GM21447 (cell line): ENCODE measurements around the gene PTPN14.

Experiments used
- ATAC-seq: cut with Tn5 transposase; IDR thresholded peaks from one replicate; pipeline ENCODE4 v1.9.1; 2021; ENCODE audit not compliant: unreplicated experiment

PTPN14 gene

GRCh38 chr1:214439352-214440119, 111.9 kb downstream of the PTPN14 start:
- peak; percentile 90 for ATAC-seq

GRCh38 chr1:214438530-214438929, 112.9 kb downstream of the PTPN14 start:
- ATAC-seq: no peak

GRCh38 chr1:214438075-214438474, 113.3 kb downstream of the PTPN14 start:
- no peak for ATAC-seq

GRCh38 chr1:214435867-214436266, 115.5 kb downstream of the PTPN14 start:
- ATAC-seq: no peak

- ATAC-seq: no peak
These were observed 119.2 kb downstream of the PTPN14 start for GRCh38 chr1:214432245-214432644.

GRCh38 chr1:214429951-214430770, 121.2 kb downstream of the PTPN14 start:
- no peak for ATAC-seq

- peak; percentile 97 for ATAC-seq
These were observed 123.5 kb downstream of the PTPN14 start for GRCh38 chr1:214427871-214428277.

- no peak for ATAC-seq
These were observed 125.0 kb downstream of the PTPN14 start for GRCh38 chr1:214426426-214426812.

GRCh38 chr1:214425716-214426425, 125.5 kb downstream of the PTPN14 start:
- ATAC-seq: no peak

- no peak for ATAC-seq
These were observed 126.3 kb downstream of the PTPN14 start for GRCh38 chr1:214425101-214425500.

GRCh38 chr1:214423045-214423444, 128.4 kb downstream of the PTPN14 start:
- ATAC-seq: no peak

- no peak for ATAC-seq
These were observed 129.2 kb downstream of the PTPN14 start for GRCh38 chr1:214422137-214422671.

GRCh38 chr1:214420833-214421232, 130.6 kb downstream of the PTPN14 start:
- no peak for ATAC-seq

GRCh38 chr1:214420341-214420740, 131.1 kb downstream of the PTPN14 start:
- ATAC-seq: no peak

- no peak for ATAC-seq
These were observed 131.8 kb downstream of the PTPN14 start for GRCh38 chr1:214419650-214420049.

- ATAC-seq: no peak
These were observed 133.0 kb downstream of the PTPN14 start for GRCh38 chr1:214418391-214418790.

GRCh38 chr1:214417545-214418210, 133.7 kb downstream of the PTPN14 start:
- ATAC-seq: no peak

GRCh38 chr1:214416858-214417257, 134.5 kb downstream of the PTPN14 start:
- no peak for ATAC-seq

GRCh38 chr1:214416417-214416816, 135.0 kb downstream of the PTPN14 start:
- no peak for ATAC-seq

- ATAC-seq: no peak
These were observed 136.3 kb downstream of the PTPN14 start for GRCh38 chr1:214415131-214415530.

GRCh38 chr1:214414691-214415090, 136.7 kb downstream of the PTPN14 start:
- ATAC-seq: no peak
